Smooth muscle cell (in vitro differentiated cells): ENCODE measurements around the gene TMEM165. TPM values are rescaled to one million over a fixed set of nuclear protein-coding genes. Genes with fewer than 3 reads are reported as not detected.

Experiments
- DNase-seq: peaks from one replicate; lab custom pipeline; 2025; ENCODE audit not compliant: unreplicated experiment; lab: John Stamatoyannopoulos, UW
- H2AFZ ChIP-seq: fragments of 200-600 bp; sonication (generic); 2 replicates; pipeline ENCODE4 v1.6.0; 2016; ENCODE audit warnings: antibody characterized with exemption, low read depth, mild to moderate bottlenecking
- H3F3A ChIP-seq: fragments of 200-600 bp; sonication (generic); 2 replicates; pipeline ENCODE4 v1.6.0; 2017; ENCODE audit warnings: antibody characterized with exemption, low read depth
- H3K27ac ChIP-seq: fragments of 200-600 bp; sonication (generic); 2 replicates; pipeline ENCODE4 v1.5.1; 2016; ENCODE audit warnings: low read depth, mild to moderate bottlenecking
- H3K27me3 ChIP-seq: fragments of 200-600 bp; sonication (generic); 2 replicates; pipeline ENCODE4 v1.6.1; 2016; ENCODE audit warnings: low read depth, mild to moderate bottlenecking
- H3K36me3 ChIP-seq: fragments of 200-600 bp; sonication (generic); 2 replicates; pipeline ENCODE4 v1.5.1; 2016; ENCODE audit warnings: low read depth
- H3K4me1 ChIP-seq: fragments of 200-600 bp; sonication (generic); 2 replicates; pipeline ENCODE4 v1.5.1; 2016; ENCODE audit warnings: low read depth
- H3K4me2 ChIP-seq: fragments of 200-600 bp; sonication (generic); 2 replicates; pipeline ENCODE4 v1.6.0; 2016; ENCODE audit warnings: mild to moderate bottlenecking
- H3K4me3 ChIP-seq: fragments of 200-600 bp; sonication (generic); 2 replicates; pipeline ENCODE4 v1.5.1; 2016; ENCODE audit warnings: mild to moderate bottlenecking
- H3K79me2 ChIP-seq: fragments of 200-600 bp; sonication (generic); 2 replicates; pipeline ENCODE4 v1.6.0; 2016; ENCODE audit warnings: low read depth, mild to moderate bottlenecking
- H3K9ac ChIP-seq: fragments of 200-600 bp; sonication (generic); 2 replicates; pipeline ENCODE4 v1.6.0; 2016; ENCODE audit warnings: low read depth
- H3K9me3 ChIP-seq: fragments of 200-600 bp; sonication (generic); replicated peaks from 2 replicates; pipeline ENCODE4 v1.5.1; 2016; ENCODE audit warnings: low read depth
- H4K20me1 ChIP-seq: fragments of 200-600 bp; sonication (generic); 2 replicates; pipeline ENCODE4 v1.6.0; 2016; ENCODE audit warnings: low read depth
- CTCF ChIP-seq: fragments of 200-600 bp; sonication (generic); IDR thresholded peaks from 2 replicates; pipeline ENCODE4 v1.5.1; 2017; ENCODE audit warnings: borderline replicate concordance, mild to moderate bottlenecking, antibody characterized with exemption; ENCODE audit not compliant: insufficient read depth, poor library complexity, severe bottlenecking
- WGBS: methylation state at CpG from one replicate; pipeline ENCODE4 v1.1.7; 2016; ENCODE audit warnings: low lambda C conversion rate; 5-methylcytosine and 5-hydroxymethylcytosine counted together
- polyA plus RNA-seq: library from polyadenylated mRNA; unstranded; fragments of >200 nt; fragmentation: Nextera tagmentation; extraction: Ambion mirVana; gene quantifications from 2 replicates; pipeline ENCODE4 v1.2.1, GENCODE V29; 2016
- total RNA-seq: library from RNA; depleted of rRNA; stranded (reverse); fragments of >200 nt; gene quantifications from 2 replicates; pipeline ENCODE4 v1.2.3, GENCODE V29; 2014

Gene TMEM165
- total and polyA plus RNA-seq, 2 experiments from 2014 or later = 167 to 235 TPM

- TF ChIP-seq CTCF = no peak
- peaks cover 27% of the 10 kb centered on the region for H3K4me1 ChIP-seq
- H3K9me3 ChIP-seq = no peaks in the 10 kb centered on the region
- H3F3A ChIP-seq = peaks cover 27% of the 10 kb centered on the region
- H3K27ac ChIP-seq = peak overlapping the region; percentile 96
- no peak for DNase-seq
- H2AFZ ChIP-seq = no peak overlapping the region
- H3K79me2 ChIP-seq = peaks cover 55% of the 10 kb centered on the region
- peak overlapping the region; percentile 92 for H3K4me3 ChIP-seq
- H4K20me1 ChIP-seq = peaks cover 52% of the 10 kb centered on the region
- 1% methylated on average over 25 of the region's 41 CpGs for WGBS
- H3K36me3 ChIP-seq = peaks cover 4% of the 10 kb centered on the region
- peak overlapping the region; percentile 94 for H3K9ac ChIP-seq
- peak overlapping the region; percentile 97 for H3K4me2 ChIP-seq
- H3K27me3 ChIP-seq = no peaks in the 10 kb centered on the region
Measured at GRCh38 chr4:55396308-55397125, 760 bp downstream of the TMEM165 start.

- Histone ChIP-seq H3K27ac (peak overlapping the region; percentile 96), H3K79me2 (peaks cover 61% of the 10 kb centered on the region), H2AFZ (no peak overlapping the region), H3K4me2 (peak overlapping the region; percentile 97), H4K20me1 (peaks cover 57% of the 10 kb centered on the region), H3K4me1 (peaks cover 27% of the 10 kb centered on the region), H3F3A (peaks cover 27% of the 10 kb centered on the region), H3K4me3 (peak overlapping the region; percentile 92), H3K9ac (peak overlapping the region; percentile 94), H3K9me3 (no peaks in the 10 kb centered on the region), H3K36me3 (peaks cover 4% of the 10 kb centered on the region), H3K27me3 (no peaks in the 10 kb centered on the region)
- no peak for TF ChIP-seq CTCF
- WGBS = 4% methylated on average over 7 of the region's 7 CpGs
- DNase-seq = no peak
Measured at GRCh38 chr4:55397126-55397436, 1.3 kb downstream of the TMEM165 start.

DNA sequence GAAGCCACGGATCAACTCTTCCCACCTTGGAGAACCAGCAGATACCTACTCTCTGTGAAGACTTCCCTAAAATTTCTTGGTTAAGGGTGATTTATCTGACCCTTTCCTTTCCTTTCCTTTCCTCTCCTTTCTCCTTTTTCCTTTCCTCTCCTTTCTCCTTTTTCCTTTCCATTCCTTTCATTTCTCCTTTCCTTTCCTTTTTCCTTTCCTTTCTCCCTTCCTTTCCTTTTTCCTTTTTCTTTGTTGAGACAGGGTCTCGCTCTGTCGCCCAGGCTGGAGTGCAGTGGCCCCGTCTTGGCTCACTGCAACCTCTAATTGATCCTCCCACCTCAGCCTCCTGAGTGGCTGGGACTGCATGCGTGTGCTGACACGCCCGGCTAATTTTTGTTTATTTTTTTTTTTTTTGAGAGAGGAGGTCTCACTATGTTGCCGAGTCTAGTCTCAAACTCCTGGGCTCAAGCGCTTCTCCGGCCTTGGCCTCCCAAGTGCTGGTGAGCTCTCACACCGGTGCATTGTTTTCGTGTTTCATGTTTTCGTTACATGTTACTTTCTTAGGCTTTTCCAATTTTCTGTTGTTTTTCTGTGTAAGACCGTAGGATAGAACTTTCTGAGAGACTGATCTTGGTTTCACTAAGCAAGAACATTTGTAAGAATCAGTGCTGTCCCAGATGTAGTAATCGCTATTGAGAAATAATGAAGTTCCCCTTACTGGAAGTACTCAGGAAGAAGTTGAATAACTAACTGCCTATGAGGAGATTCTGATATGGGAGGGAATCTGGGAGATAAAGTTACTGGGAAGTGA, 2.0 kb downstream of the TMEM165 start:
- no peak for TF ChIP-seq CTCF
- Histone ChIP-seq H3K27me3 (no peaks in the 10 kb centered on the region), H4K20me1 (peaks cover 62% of the 10 kb centered on the region), H3K27ac (peak overlapping the region; percentile 96), H3K9me3 (no peaks in the 10 kb centered on the region), H2AFZ (no peak overlapping the region), H3K9ac (peak overlapping the region; percentile 94), H3K36me3 (peaks cover 4% of the 10 kb centered on the region), H3K4me2 (peak overlapping the region; percentile 97), H3F3A (peaks cover 27% of the 10 kb centered on the region), H3K4me1 (peaks cover 27% of the 10 kb centered on the region), H3K4me3 (peak overlapping the region; percentile 92), H3K79me2 (peaks cover 66% of the 10 kb centered on the region)
- WGBS = 5% methylated on average over 15 of the region's 15 CpGs
- no peak for DNase-seq
